H1 (cell line): ENCODE data around the gene SH3RF3. TPM values are rescaled to one million over a fixed set of nuclear protein-coding genes. Genes with fewer than 3 reads are reported as not detected.

Experiments
- CTCF ChIA-PET: fragments of 300-600 bp; sonication (Branson Sonifier 250); formaldehyde crosslinking; loops from one replicate; lab custom pipeline; 2021; ENCODE audit not compliant: partially characterized antibody; lab: Charles Lee
- POLR2A ChIA-PET: fragments of 300-600 bp; sonication (Branson Sonifier 250); formaldehyde crosslinking; loops from one replicate; lab custom pipeline; 2021; ENCODE audit warnings: inconsistent platforms; ENCODE audit not compliant: partially characterized antibody; lab: Charles Lee
- DNase-seq, 2 experiments: peaks; one replicate each; pipeline versions ENCODE4 v3.0.0 to v3.0.0-alpha.2; 2010 to 2022; ENCODE audit warnings: low spot score in 2 of 2, low read depth in 1 of 2, mixed read lengths in 1 of 2
- FAIRE-seq: peaks from 2 replicates; lab custom pipeline; 2011; peaks lifted over from hg19 to GRCh38; lab: Jason Lieb, UNC
- H2AFZ ChIP-seq: 2 replicates; pipeline ENCODE4 v1.8.1; 2012; ENCODE audit warnings: low read length, inconsistent platforms
- H2AK5ac ChIP-seq: 2 replicates; pipeline ENCODE4 v1.6.1; 2013; ENCODE audit warnings: low read depth, low read length
- H2BK120ac ChIP-seq: replicated peaks from 2 replicates; pipeline ENCODE3; 2013; ENCODE audit warnings: low read depth, low read length, inconsistent platforms
- H2BK12ac ChIP-seq: 2 replicates; pipeline ENCODE4 v1.6.1; 2013; ENCODE audit warnings: low read depth, low read length
- H2BK15ac ChIP-seq: 2 replicates; pipeline ENCODE4 v1.6.1; 2013; ENCODE audit warnings: low read length
- H2BK20ac ChIP-seq: 2 replicates; pipeline ENCODE4 v1.6.1; 2013; ENCODE audit warnings: low read length
- H2BK5ac ChIP-seq: 2 replicates; pipeline ENCODE4 v1.6.1; 2013; ENCODE audit warnings: low read depth, low read length
- H3K14ac ChIP-seq: 2 replicates; pipeline ENCODE4 v1.6.1; 2013; ENCODE audit warnings: inconsistent platforms; ENCODE audit not compliant: insufficient read length
- H3K18ac ChIP-seq: 2 replicates; pipeline ENCODE4 v1.6.1; 2013; ENCODE audit warnings: low read length; ENCODE audit errors: extremely low read depth
- H3K23ac ChIP-seq: 2 replicates; pipeline ENCODE4 v1.6.1; 2013; ENCODE audit warnings: inconsistent platforms; ENCODE audit not compliant: insufficient read length
- H3K23me2 ChIP-seq: 2 replicates; pipeline ENCODE4 v1.6.1; 2013; ENCODE audit warnings: low read depth, low read length
- H3K27ac ChIP-seq: 2 replicates; pipeline ENCODE4 v1.6.1; 2011; ENCODE audit warnings: low read depth, low read length, inconsistent platforms
- H3K27me3 ChIP-seq, 4 experiments: replicated peaks in 1 of 4; 1 replicate in 1 of 4; 2 replicates in 3 of 4; pipeline versions ENCODE4 v1.6.1 to v1.8.1; 2011 to 2013; ENCODE audit warnings: low read length in 3 of 4, mild to moderate bottlenecking in 3 of 4, inconsistent platforms in 2 of 4, mixed read lengths in 2 of 4, moderate library complexity in 1 of 4; ENCODE audit not compliant: control insufficient read depth in 3 of 4, insufficient read depth in 3 of 4; ENCODE audit errors: extremely low read depth in 1 of 4
- H3K36me3 ChIP-seq, 4 experiments: 2 replicates each; pipeline versions ENCODE4 v1.6.1 to v1.8.1; 2011 to 2013; ENCODE audit warnings: mild to moderate bottlenecking in 4 of 4, low read length in 3 of 4, moderate library complexity in 2 of 4, control low read depth in 1 of 4, inconsistent platforms in 1 of 4; ENCODE audit not compliant: insufficient read depth in 4 of 4, control insufficient read depth in 2 of 4
- H3K4ac ChIP-seq: replicated peaks from 2 replicates; pipeline ENCODE3; 2013; ENCODE audit warnings: low read length, low read depth, mixed read lengths, inconsistent platforms; ENCODE audit not compliant: insufficient read length
- H3K4me1 ChIP-seq, 4 experiments: replicated peaks in 1 of 4; 1 replicate in 1 of 4; 2 replicates in 3 of 4; pipeline versions ENCODE4 v1.6.1 to v1.8.1; 2011 to 2013; ENCODE audit warnings: low read length in 3 of 4, inconsistent platforms in 2 of 4, mixed read lengths in 1 of 4; ENCODE audit not compliant: insufficient read depth in 4 of 4, control insufficient read depth in 3 of 4
- H3K4me2 ChIP-seq, 2 experiments: 2 replicates each; pipeline versions ENCODE4 v1.6.1 to v1.8.1; 2011 to 2013; ENCODE audit warnings: low read depth in 2 of 2, low read length in 2 of 2, control low read depth in 1 of 2, inconsistent platforms in 1 of 2, mild to moderate bottlenecking in 1 of 2; ENCODE audit not compliant: insufficient read depth in 1 of 2
- H3K4me3 ChIP-seq, 4 experiments: fragments of 200-600, 300-600 bp in 1 of 4; sonication (generic), shearing (Covaris generic), sonication (Bioruptor Twin) in 1 of 4; 2 replicates each; pipeline versions ENCODE4 v1.5.1 to v1.8.1; 2011 to 2016; ENCODE audit warnings: low read length in 4 of 4, low read depth in 3 of 4, control low read depth in 2 of 4, inconsistent platforms in 2 of 4, mild to moderate bottlenecking in 2 of 4, mixed read lengths in 1 of 4, moderate library complexity in 1 of 4; ENCODE audit not compliant: insufficient read depth in 2 of 4; ENCODE audit errors: extremely low read depth in 1 of 4
- H3K56ac ChIP-seq: replicated peaks from 2 replicates; pipeline ENCODE3; 2013; ENCODE audit warnings: low read depth, mild to moderate bottlenecking, mixed read lengths, low read length, inconsistent platforms; ENCODE audit not compliant: insufficient read length
- H3K79me1 ChIP-seq: 2 replicates; pipeline ENCODE4 v1.6.1; 2013; ENCODE audit warnings: low read depth, low read length, control low read depth
- H3K79me2 ChIP-seq, 2 experiments: 2 replicates each; pipeline versions ENCODE4 v1.6.1 to v1.8.1; 2012 to 2013; ENCODE audit warnings: low read length in 2 of 2, mild to moderate bottlenecking in 2 of 2, inconsistent platforms in 1 of 2; ENCODE audit not compliant: insufficient read depth in 2 of 2, control insufficient read depth in 1 of 2
- H3K9ac ChIP-seq, 4 experiments: replicated peaks in 1 of 4; 1 replicate in 1 of 4; 2 replicates in 3 of 4; pipeline versions ENCODE4 v1.6.1 to v1.8.1; 2011 to 2013; ENCODE audit warnings: low read depth in 3 of 4, low read length in 3 of 4, control low read depth in 2 of 4, mild to moderate bottlenecking in 2 of 4, moderate library complexity in 2 of 4, inconsistent platforms in 1 of 4; ENCODE audit errors: extremely low read depth in 1 of 4
- H3K9me3 ChIP-seq, 2 experiments: 2 replicates each; pipeline versions ENCODE4 v1.6.1 to v1.8.1; 2012 to 2013; ENCODE audit warnings: mild to moderate bottlenecking in 2 of 2, moderate library complexity in 2 of 2, control low read depth in 1 of 2, inconsistent platforms in 1 of 2, low read depth in 1 of 2, low read length in 1 of 2, mixed read lengths in 1 of 2; ENCODE audit not compliant: insufficient read depth in 2 of 2
- H4K20me1 ChIP-seq, 2 experiments: replicated peaks in 1 of 2; 2 replicates each; pipeline versions ENCODE3 to v1.8.1; 2011 to 2013; ENCODE audit warnings: inconsistent platforms in 2 of 2, low read length in 2 of 2, mild to moderate bottlenecking in 1 of 2; ENCODE audit not compliant: insufficient read depth in 2 of 2, control insufficient read depth in 1 of 2
- H4K5ac ChIP-seq: 2 replicates; pipeline ENCODE4 v1.6.1; 2013; ENCODE audit warnings: low read length, low read depth, mixed read lengths, inconsistent platforms; ENCODE audit not compliant: insufficient read length
- H4K8ac ChIP-seq: 2 replicates; pipeline ENCODE4 v1.8.0; 2013; ENCODE audit warnings: mild to moderate bottlenecking, moderate library complexity, low read length, inconsistent platforms; ENCODE audit not compliant: insufficient read depth; ENCODE audit errors: extremely low read depth
- H4K91ac ChIP-seq: replicated peaks from 2 replicates; pipeline ENCODE3; 2013; ENCODE audit warnings: low read length, mixed read lengths, inconsistent platforms; ENCODE audit not compliant: insufficient read length
- CEBPB ChIP-seq: IDR thresholded peaks from 2 replicates; pipeline ENCODE4 v1.6.1; 2012; ENCODE audit warnings: low read depth, low read length
- SIRT6 ChIP-seq: IDR thresholded peaks from one replicate; pipeline ENCODE4 v1.7.1; 2012; ENCODE audit warnings: low read length, inconsistent platforms
- SIX5 ChIP-seq: IDR thresholded peaks from 2 replicates; pipeline ENCODE4 v1.6.1; 2011; ENCODE audit warnings: mild to moderate bottlenecking, low read depth, low read length
- TAF7 ChIP-seq: optimal IDR thresholded peaks from 2 replicates; pipeline ENCODE3; 2011; ENCODE audit warnings: low read depth, mild to moderate bottlenecking, inconsistent platforms, low read length, moderate library complexity, borderline replicate concordance
- ZNF274 ChIP-seq: IDR thresholded peaks from 2 replicates; pipeline ENCODE4 v1.7.0; 2012; ENCODE audit warnings: low read length, borderline replicate concordance; ENCODE audit errors: extremely low read depth
- WGBS, 2 experiments: shearing (Covaris generic) in 1 of 2; methylation state at CpG; one replicate each; pipeline versions ENCODE4 v1.1.6 to v1.1.7; 2013 to 2015; ENCODE audit warnings: low lambda C conversion rate in 2 of 2, mixed read lengths in 2 of 2, inconsistent platforms in 1 of 2, low coverage in 1 of 2, missing lambda C conversion rate in 1 of 2; ENCODE audit not compliant: insufficient replicate concordance in 2 of 2, insufficient coverage in 1 of 2, insufficient read length in 1 of 2; ENCODE audit errors: extremely low coverage in 1 of 2, missing lambda C conversion rate in 1 of 2; 5-methylcytosine and 5-hydroxymethylcytosine counted together
- polyA plus RNA-seq, 7 experiments: library from polyadenylated mRNA; depleted of rRNA in 3 of 7; stranded (reverse) in 5 of 7; unstranded in 2 of 7; fragments of >200 nt in 5 of 7; fragments of 200-250 nt in 2 of 7; gene quantifications; 1 replicate in 5 of 7; 2 replicates in 1 of 7; 4 replicates in 1 of 7; pipeline versions ENCODE4 v1.2.1 to v1.2.3, GENCODE V29; 2011 to 2013; ENCODE audit warnings: missing spikeins in 2 of 7, mixed read lengths in 2 of 7
- total RNA-seq: library from RNA; stranded (reverse); fragmentation: NEBNext Ultra II Directional; extraction: Animal tissue kit (Norgen Biotek cat#: 25700); gene quantifications from 2 replicates; pipeline ENCODE4 v1.2.1, GENCODE V29; 2021

Gene SH3RF3
- total and polyA plus RNA-seq, 2 of the 8 experiments (the other 6 are each of a cell fraction or from before 2014, with no cell fraction given): 0.11 to 0.65 TPM

GRCh38 chr2:109375131-109375561, 246.1 kb downstream of the SH3RF3 start:
- Histone ChIP-seq H4K20me1 (peaks cover 0 to 2% of the 10 kb centered on the region in 2 experiments), H2BK15ac (no peak overlapping the region), H3K9me3 (no peaks in the 10 kb centered on the region), H3K27ac (no peak overlapping the region), H3K27me3 (no peaks in the 10 kb centered on the region), H3K4me2 (no peak overlapping the region), H2BK12ac (no peak overlapping the region), H4K8ac (no peak overlapping the region), H3K79me1 (no peaks in the 10 kb centered on the region), H2AK5ac (no peak overlapping the region), H4K91ac (no peak overlapping the region), H3K23me2 (no peaks in the 10 kb centered on the region), H3K36me3 (no peaks in the 10 kb centered on the region), H4K5ac (no peak overlapping the region), H3K14ac (no peak overlapping the region), H3K4me1 (no peaks in the 10 kb centered on the region), H2AFZ (no peak overlapping the region), H2BK5ac (no peak overlapping the region), H3K9ac (no peak overlapping the region), H2BK120ac (no peak overlapping the region), H3K23ac (no peak overlapping the region), H3K56ac (no peak overlapping the region), H3K4me3 (no peak overlapping the region), H3K79me2 (no peaks in the 10 kb centered on the region), H3K4ac (no peak overlapping the region), H2BK20ac (no peak overlapping the region), H3K18ac (no peak overlapping the region)
- POLR2A ChIA-PET: no interaction called here
- TF ChIP-seq SIX5 (no peak), ZNF274 (no peak), SIRT6 (no peak), CEBPB (no peak), TAF7 (no peak)
- WGBS, 2 experiments: 96% methylated on average over 12 of the region's 12 CpGs; no CpG with 5 or more reads in 1 of the 2 experiments
- DNase-seq (peak in 1 of 2 experiments; percentile 33), FAIRE-seq (no peak)
- CTCF ChIA-PET: interaction anchor here (1.0 to 1.1 kb wide), 2 partner anchors 8 to 10 kb away, joined by 3 read pairs; no protein-coding TSS in a partner anchor
